K562 (cell line): ENCODE results near the gene OR2F2. TPM values are rescaled to one million over a fixed set of nuclear protein-coding genes. Genes with fewer than 3 reads are reported as not detected.

ENCODE experiments used
- ATF3 ChIP-seq, 2 experiments: fragments of 450-650 bp in 1 of 2; sonication (generic) in 1 of 2; formaldehyde crosslinking in 1 of 2; IDR thresholded peaks in 1 of 2; conservative IDR thresholded peaks in 1 of 2; 2 replicates each; pipeline versions ENCODE4 v1.6.1 to v1.8.1; 2016 to 2023; ENCODE audit warnings: mild to moderate bottlenecking in 2 of 2, moderate library complexity in 2 of 2, inconsistent platforms in 1 of 2, missing genetic modification reagents in 1 of 2
- CHD4 ChIP-seq: fragments of 200-600 bp; sonication (generic); IDR thresholded peaks from 3 replicates; pipeline ENCODE4 v1.6.1; 2012; ENCODE audit warnings: low read depth, mild to moderate bottlenecking, mixed read lengths, low read length, inconsistent platforms; ENCODE audit not compliant: insufficient read depth, insufficient replicate concordance, poor library complexity, severe bottlenecking
- FOXK2 ChIP-seq, 2 experiments: fragments of 450-650 bp; IDR thresholded peaks in 1 of 2; conservative IDR thresholded peaks in 1 of 2; 2 replicates each; pipeline ENCODE4 v1.6.1; 2016; ENCODE audit warnings: low read depth in 2 of 2, mild to moderate bottlenecking in 1 of 2
- GTF2E2 ChIP-seq: fragments of 200-800 bp; sonication (Bioruptor generic); IDR thresholded peaks from 2 replicates; pipeline ENCODE4 v1.6.1; 2016; ENCODE audit warnings: missing genetic modification characterization, missing compliant biosample characterization
- GTF2F1 ChIP-seq: IDR thresholded peaks from 2 replicates; pipeline ENCODE4 v1.6.1; 2011; ENCODE audit warnings: low read depth, low read length, improper control_type of control experiment
- KDM2B ChIP-seq: fragments of 250-450 bp; sonication (Bioruptor Pico); IDR thresholded peaks from 2 replicates; pipeline ENCODE4 v1.8.0; 2021; ENCODE audit warnings: mild to moderate bottlenecking, moderate library complexity
- MEF2A ChIP-seq: IDR thresholded peaks from 2 replicates; pipeline ENCODE4 v1.6.1; 2011; ENCODE audit warnings: low read depth, mild to moderate bottlenecking, low read length, moderate library complexity; ENCODE audit not compliant: control insufficient read depth
- PKNOX1 ChIP-seq: fragments of 450-650 bp; IDR thresholded peaks from 2 replicates; pipeline ENCODE4 v1.6.1; 2016
- TARDBP ChIP-seq: fragments of 450-650 bp; IDR thresholded peaks from 2 replicates; pipeline ENCODE4 v1.6.1; 2016
- ZBTB8A ChIP-seq: fragments of 450-650 bp; IDR thresholded peaks from 2 replicates; pipeline ENCODE4 v1.6.1; 2018; ENCODE audit warnings: mild to moderate bottlenecking, moderate library complexity; ENCODE audit not compliant: partially characterized antibody
- ZNF395 ChIP-seq: fragments of 200-800 bp; sonication (Bioruptor generic); IDR thresholded peaks from 2 replicates; pipeline ENCODE4 v1.6.1; 2017; ENCODE audit warnings: missing genetic modification characterization, missing compliant biosample characterization
- ZNF76 ChIP-seq: fragments of 250-450 bp; sonication (Bioruptor Pico); IDR thresholded peaks from 2 replicates; pipeline ENCODE4 v1.4.0; 2020; ENCODE audit warnings: mild to moderate bottlenecking, moderate library complexity, borderline replicate concordance
- ZZZ3 ChIP-seq: fragments of 450-650 bp; IDR thresholded peaks from 2 replicates; pipeline ENCODE4 v1.6.1; 2016; ENCODE audit warnings: antibody characterized with exemption, mild to moderate bottlenecking, moderate library complexity
- polyA plus RNA-seq, 8 experiments: library from polyadenylated mRNA; depleted of rRNA in 4 of 8; stranded (reverse) in 5 of 8; unstranded in 3 of 8; fragments of >200 nt; fragmentation: Nextera tagmentation in 2 of 8; fragmentation: Illumina TruSeq in 1 of 8; extraction: Ambion mirVana in 2 of 8; extraction: Trizol in 1 of 8; gene quantifications; 2 replicates each; pipeline versions ENCODE4 v1.2.1 to v1.2.3, GENCODE V29; 2011 to 2014; ENCODE audit warnings: inconsistent platforms in 1 of 8, missing spikeins in 1 of 8
- total RNA-seq, 7 experiments: library from RNA; depleted of rRNA in 6 of 7; stranded (reverse); fragments of >200 nt in 6 of 7; fragmentation: Illumina TruSeq in 2 of 7; extraction: Trizol in 2 of 7; gene quantifications; 2 replicates each; pipeline versions ENCODE4 v1.2.1 to v1.2.3, GENCODE V29; 2011 to 2021; ENCODE audit warnings: low replicate concordance in 1 of 7

The OR2F2 gene
- total and polyA plus RNA-seq, 9 of the 15 experiments (the other 6 are each of a cell fraction or from before 2014, with no cell fraction given), result not detected

- TF ChIP-seq ATF3 (IDR thresholded peaks at IDR 0.05), result peak; percentile 17; the same call in 1 of the 2 replicates
- no peak for TF ChIP-seq ATF3 (CRISPR knock-in tag; conservative IDR thresholded peaks at IDR 0.05)
- no peak for TF ChIP-seq ZNF395 (CRISPR knock-in tag)
- no peak for TF ChIP-seq ZBTB8A
- TF ChIP-seq TARDBP, result no peak
- TF ChIP-seq ZZZ3, result no peak
- no peak for TF ChIP-seq ZNF76 (CRISPR knock-in tag)
- TF ChIP-seq GTF2E2 (tag), result no peak
- TF ChIP-seq PKNOX1, result peak; percentile 74
- no peak for TF ChIP-seq KDM2B (CRISPR knock-in tag)
- no peak for TF ChIP-seq CHD4
- no peak for TF ChIP-seq MEF2A
- TF ChIP-seq FOXK2 (conservative IDR thresholded peaks at IDR 0.05 in 1 of 2, IDR thresholded peaks at IDR 0.05 in 1 of 2; ENCODE audit: low read depth in 2 of 2), result no peak
- TF ChIP-seq GTF2F1, result no peak
Observed at GRCh38 chr7:143929224-143929920, 5.7 kb upstream of the OR2F2 start (continued).
